Naive thymus-derived CD8-positive, alpha-beta T cell (primary cell): ENCODE results near the gene B3GNT3. TPM values are rescaled to one million over a fixed set of nuclear protein-coding genes. Genes with fewer than 3 reads are reported as not detected.

Experiments
- ATAC-seq, 2 donors: fragments of 150-1000 bp; cut with Tn5 transposase in 1 of 2; sonication (Bioruptor Pico), chemical (Tn5 transposase) in 1 of 2; 1 replicate in 1 of 2; 2 replicates in 1 of 2; pipeline ENCODE4 v1.10.0; 2021; ENCODE audit warnings: mild to moderate bottlenecking in 2 of 2, moderate library complexity in 2 of 2
- POLR2A ChIA-PET: fragments of 350-600 bp; sonication (Branson Sonifier 250); formaldehyde crosslinking; loops from one replicate; lab custom pipeline; 2021; ENCODE audit warnings: antibody characterized with exemption; lab: Charles Lee
- DNase-seq, 10 donors: peaks; one replicate each; pipeline versions ENCODE4 v3.0.0 to v3.0.0-alpha.2; 2020 to 2022
- H3K27ac Mint-ChIP-seq, 10 donors: one replicate each; pipeline ENCODE4 v1.8.0; 2020 to 2022; ENCODE audit warnings: mild to moderate bottlenecking in 10 of 10, mixed read lengths in 10 of 10, moderate library complexity in 4 of 10, inconsistent platforms in 1 of 10
- H3K27me3 Mint-ChIP-seq, 5 donors: one replicate each; pipeline ENCODE4 v1.8.0; 2021 to 2022; ENCODE audit warnings: mixed read lengths in 5 of 5
- H3K36me3 Mint-ChIP-seq, 3 donors: one replicate each; pipeline ENCODE4 v1.8.0; 2020 to 2022; ENCODE audit warnings: mixed read lengths in 3 of 3, mild to moderate bottlenecking in 2 of 3, inconsistent platforms in 1 of 3
- H3K4me1 Mint-ChIP-seq, 4 donors: one replicate each; pipeline ENCODE4 v1.8.0; 2021 to 2022; ENCODE audit warnings: mixed read lengths in 4 of 4
- H3K4me3 Mint-ChIP-seq, 10 donors: one replicate each; pipeline ENCODE4 v1.8.0; 2020 to 2022; ENCODE audit warnings: mild to moderate bottlenecking in 10 of 10, mixed read lengths in 10 of 10, moderate library complexity in 6 of 10, inconsistent platforms in 1 of 10
- H3K9me3 Mint-ChIP-seq, 9 donors: one replicate each; pipeline ENCODE4 v1.8.0; 2020 to 2022; ENCODE audit warnings: mixed read lengths in 9 of 9, mild to moderate bottlenecking in 3 of 9, inconsistent platforms in 1 of 9, moderate library complexity in 1 of 9
- polyA plus RNA-seq, 3 donors: library from polyadenylated mRNA; unstranded; fragments of 300-500 nt; fragmentation: Illumina TruSeq; gene quantifications; one replicate each; pipeline ENCODE4 v1.2.3, GENCODE V29; 2021
- total RNA-seq, 8 experiments: library from RNA in 2 of 8; stranded (reverse) in 2 of 8; gene quantifications; one replicate each; pipeline ENCODE4 v1.2.3 and lab custom pipeline; 2021 to 2026

B3GNT3 gene
- total and polyA plus RNA-seq, 5 experiments from 2014 or later: 0.13 to 0.20 TPM; not detected in 3

- Mint-ChIP-seq H3K27ac (peak overlapping the region in 7 of 10 donors; percentile 17 to 79 (median 62)), H3K4me1 (peaks cover 23 to 57% (median 46%) of the 10 kb centered on the region in 4 donors), H3K36me3 (no peaks in the 10 kb centered on the region), H3K27me3 (no peaks in the 10 kb centered on the region), H3K4me3 (peak overlapping the region in 5 of 10 donors; percentile 1 to 72 (median 22)), H3K9me3 (no peaks in the 10 kb centered on the region)
- no peak for DNase-seq
- ATAC-seq: no peak
- POLR2A ChIA-PET: interaction anchor here (0.6 to 3.9 kb wide), 4 partner anchors 40 to 276 kb away, joined by 3 to 21 read pairs (median 4); partner anchors contain the start of gene RPL18A
Measured at GRCh38 chr19:17805427-17805826, 10.5 kb downstream of the B3GNT3 start.

GRCh38 chr19:17806945-17807344, 12.0 kb downstream of the B3GNT3 start:
- Mint-ChIP-seq H3K4me1 (peaks cover 23 to 56% (median 44%) of the 10 kb centered on the region in 4 donors), H3K27me3 (no peaks in the 10 kb centered on the region), H3K9me3 (no peaks in the 10 kb centered on the region), H3K4me3 (peak overlapping the region; percentile 18 to 81 (median 60)), H3K27ac (peak overlapping the region in 1 of 10 donors; percentile 24), H3K36me3 (no peaks in the 10 kb centered on the region)
- DNase-seq (no peak), ATAC-seq (no peak)
- POLR2A ChIA-PET: interaction anchor here (0.6 to 0.8 kb wide), 3 partner anchors 32 to 87 kb away, joined by 3 to 4 read pairs (median 3); no protein-coding TSS in a partner anchor

- peak overlapping the region; percentile 25 to 94 (median 60) for H3K27ac Mint-ChIP-seq
- POLR2A ChIA-PET: interaction anchor here (1.3 kb wide), 1 partner anchor 44 kb away, joined by 3 read pairs; no protein-coding TSS in a partner anchor
Measured at GRCh38 chr19:17807731-17808316, 12.9 kb downstream of the B3GNT3 start.

DNA sequence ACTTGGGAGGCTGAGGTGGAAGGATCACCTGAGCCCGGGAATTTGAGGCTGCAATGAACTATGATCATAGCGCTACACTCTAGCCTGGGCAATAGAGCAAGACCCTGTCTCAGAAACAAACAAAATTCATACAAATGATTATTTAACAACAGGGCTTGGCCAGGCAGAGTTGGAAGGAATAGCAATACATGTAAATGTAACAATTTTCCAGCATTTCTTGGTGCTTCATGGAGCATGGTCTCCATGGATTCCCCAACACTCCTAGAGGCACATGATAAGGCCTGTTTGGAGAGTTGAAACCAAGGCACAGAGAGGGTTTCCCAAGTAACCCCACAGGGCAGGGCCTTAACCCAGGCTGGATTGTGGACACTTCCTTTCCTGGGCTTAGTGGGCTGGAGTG, 16.2 kb downstream of the B3GNT3 start:
- peaks cover 0 to under 1% (median 0%) of the 10 kb centered on the region in 3 donors for H3K36me3 Mint-ChIP-seq
- no peak overlapping the region for H3K4me3 Mint-ChIP-seq
- H3K4me1 Mint-ChIP-seq: peaks cover 2 to 25% (median 13%) of the 10 kb centered on the region in 4 donors
- peak overlapping the region in 1 of 10 donors; percentile 47 for H3K27ac Mint-ChIP-seq
- no peak for DNase-seq
- H3K27me3 Mint-ChIP-seq: no peaks in the 10 kb centered on the region
- POLR2A ChIA-PET: no interaction called here
- H3K9me3 Mint-ChIP-seq: no peaks in the 10 kb centered on the region
- no peak for ATAC-seq

More at GRCh38 chr19:17807731-17808316, 12.9 kb downstream of the B3GNT3 start:
- DNase-seq (peak in 7 of 10 donors; percentile 20 to 73 (median 32)), ATAC-seq (peak; percentile 86 to 91)
- H3K36me3 Mint-ChIP-seq: no peaks in the 10 kb centered on the region
- H3K27me3 Mint-ChIP-seq: no peaks in the 10 kb centered on the region
- H3K4me3 Mint-ChIP-seq: peak overlapping the region; percentile 73 to 95 (median 83)
- no peaks in the 10 kb centered on the region for H3K9me3 Mint-ChIP-seq
- peaks cover 18 to 50% (median 39%) of the 10 kb centered on the region in 4 donors for H3K4me1 Mint-ChIP-seq

- no peak for DNase-seq
- POLR2A ChIA-PET: no interaction called here
- Mint-ChIP-seq H3K4me3 (no peak overlapping the region), H3K27me3 (no peaks in the 10 kb centered on the region), H3K27ac (no peak overlapping the region), H3K9me3 (no peaks in the 10 kb centered on the region), H3K4me1 (peaks cover 2 to 19% (median 11%) of the 10 kb centered on the region in 4 donors), H3K36me3 (peaks cover 0 to 5% (median 4%) of the 10 kb centered on the region in 3 donors)
- no peak for ATAC-seq
Measured at GRCh38 chr19:17811681-17812080, 16.7 kb downstream of the B3GNT3 start.

- no peaks in the 10 kb centered on the region for H3K27me3 Mint-ChIP-seq
- POLR2A ChIA-PET: no interaction called here
- peaks cover 0 to 5% (median 4%) of the 10 kb centered on the region in 3 donors for H3K36me3 Mint-ChIP-seq
- peaks cover 2 to 18% (median 9%) of the 10 kb centered on the region in 4 donors for H3K4me1 Mint-ChIP-seq
- DNase-seq: no peak
- H3K4me3 Mint-ChIP-seq: no peak overlapping the region
- no peaks in the 10 kb centered on the region for H3K9me3 Mint-ChIP-seq
- no peak for ATAC-seq
- peak overlapping the region in 2 of 10 donors; percentile 5 to 32 for H3K27ac Mint-ChIP-seq
Measured at GRCh38 chr19:17812099-17812498, 17.2 kb downstream of the B3GNT3 start.

DNA sequence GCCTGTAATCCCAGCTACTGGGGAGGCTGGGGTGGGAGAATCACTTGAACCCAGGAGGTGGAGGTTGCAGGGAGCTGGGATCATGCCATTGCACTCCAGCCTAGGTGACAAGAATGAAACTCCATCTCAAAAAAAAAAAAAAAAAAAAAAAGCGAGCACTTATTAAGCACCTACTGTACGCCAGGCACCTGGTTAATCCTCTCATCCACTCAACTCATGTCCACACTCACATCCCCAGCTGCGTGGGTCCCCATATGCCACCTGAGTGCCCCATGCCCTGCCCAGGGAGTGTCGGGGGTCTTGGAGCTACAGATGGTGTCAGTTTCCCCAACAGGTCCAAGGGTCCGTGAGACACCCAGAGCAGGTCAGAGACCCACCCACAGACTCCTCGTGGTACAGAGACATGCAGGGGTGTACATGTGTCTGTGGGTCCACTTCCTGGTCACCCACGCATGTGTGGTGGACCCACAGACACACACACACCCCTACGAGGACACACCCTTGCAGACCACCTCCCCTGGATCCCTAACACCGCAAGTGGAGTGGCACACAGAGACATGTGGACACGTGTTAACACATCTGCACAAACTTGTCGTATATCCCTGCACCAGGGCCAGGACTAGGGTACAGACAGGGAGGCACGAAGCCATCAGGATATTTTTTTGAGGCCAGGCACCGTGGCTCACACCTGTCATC, 22.9 kb downstream of the B3GNT3 start:
- DNase-seq: no peak
- Mint-ChIP-seq H3K4me3 (no peak overlapping the region), H3K4me1 (peaks cover 0 to 2% (median 0%) of the 10 kb centered on the region in 4 donors), H3K36me3 (peaks cover 0 to 5% (median 4%) of the 10 kb centered on the region in 3 donors), H3K9me3 (no peaks in the 10 kb centered on the region), H3K27me3 (no peaks in the 10 kb centered on the region), H3K27ac (no peak overlapping the region)
- no peak for ATAC-seq
- POLR2A ChIA-PET: interaction anchor here (0.7 to 1.5 kb wide), 2 partner anchors 9 to 69 kb away, joined by 3 to 6 read pairs; no protein-coding TSS in a partner anchor

GRCh38 chr19:17821190-17821589, 26.3 kb downstream of the B3GNT3 start, which contains the start of gene INSL3:
TSS of gene INSL3 (minus strand) at chr19:17821519. CDS start at chr19:17821506, 13 bp downstream.
- DNase-seq: no peak

DNA sequence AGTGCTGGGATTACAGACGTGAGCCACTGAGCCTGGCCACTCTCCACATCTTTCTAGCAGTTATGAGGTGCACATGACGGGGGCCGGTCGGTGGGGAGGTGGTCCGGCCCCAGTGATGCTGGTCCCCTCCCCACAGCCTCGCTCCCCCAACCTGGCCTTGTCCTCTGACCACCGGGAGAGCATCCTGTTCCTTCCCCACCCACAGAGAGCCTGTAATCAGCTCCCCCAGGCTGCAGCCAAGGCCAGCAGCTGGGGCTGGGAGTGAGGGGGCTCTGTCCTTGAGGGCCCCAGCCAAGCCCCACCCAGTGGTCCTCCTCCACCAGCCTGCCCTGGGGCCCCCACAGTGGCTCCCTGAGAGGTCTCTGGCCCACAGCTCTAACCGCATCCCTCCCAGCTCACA, 29.4 kb downstream of the B3GNT3 start:
- Mint-ChIP-seq H3K27me3 (no peaks in the 10 kb centered on the region), H3K4me3 (no peak overlapping the region), H3K27ac (peak overlapping the region in 6 of 10 donors; percentile 53 to 82 (median 76)), H3K4me1 (peaks cover 2 to 10% (median 4%) of the 10 kb centered on the region in 4 donors), H3K36me3 (peaks cover 0 to 34% (median 3%) of the 10 kb centered on the region in 3 donors), H3K9me3 (no peaks in the 10 kb centered on the region)
- POLR2A ChIA-PET: interaction anchor here (1.1 kb wide), 1 partner anchor 22 kb away, joined by 3 read pairs; no protein-coding TSS in a partner anchor
- ATAC-seq (no peak), DNase-seq (no peak)

More at GRCh38 chr19:17821190-17821589, 26.3 kb downstream of the B3GNT3 start, which contains the start of gene INSL3:
- H3K27ac Mint-ChIP-seq: peak within 1 kb of the TSS in 1 of 10 donors; percentile 17
- POLR2A ChIA-PET: interaction anchor here (0.7 kb wide), 1 partner anchor 1632 kb away, joined by 3 read pairs; no protein-coding TSS in a partner anchor
- peaks cover 0 to 5% (median 3%) of the 10 kb centered on the region in 4 donors for H3K4me1 Mint-ChIP-seq
- no peak within 1 kb of the TSS for H3K4me3 Mint-ChIP-seq
- no peaks in the 10 kb centered on the region for H3K27me3 Mint-ChIP-seq
- ATAC-seq: no peak
- H3K9me3 Mint-ChIP-seq: no peaks in the 10 kb centered on the region
- peaks cover 0 to 19% (median 7%) of the 10 kb centered on the region in 3 donors for H3K36me3 Mint-ChIP-seq

GRCh38 chr19:17826508-17827056, 31.6 kb downstream of the B3GNT3 start:
- DNase-seq (no peak), ATAC-seq (no peak)
- Mint-ChIP-seq H3K27ac (no peak overlapping the region), H3K4me1 (peaks cover 4 to 12% (median 8%) of the 10 kb centered on the region in 4 donors), H3K36me3 (peaks cover 0 to 53% (median 11%) of the 10 kb centered on the region in 3 donors), H3K9me3 (no peaks in the 10 kb centered on the region), H3K4me3 (no peak overlapping the region), H3K27me3 (no peaks in the 10 kb centered on the region)
- POLR2A ChIA-PET: interaction anchor here (0.6 to 1.1 kb wide), 3 partner anchors 8 to 41 kb away, joined by 3 read pairs; no protein-coding TSS in a partner anchor

DNA sequence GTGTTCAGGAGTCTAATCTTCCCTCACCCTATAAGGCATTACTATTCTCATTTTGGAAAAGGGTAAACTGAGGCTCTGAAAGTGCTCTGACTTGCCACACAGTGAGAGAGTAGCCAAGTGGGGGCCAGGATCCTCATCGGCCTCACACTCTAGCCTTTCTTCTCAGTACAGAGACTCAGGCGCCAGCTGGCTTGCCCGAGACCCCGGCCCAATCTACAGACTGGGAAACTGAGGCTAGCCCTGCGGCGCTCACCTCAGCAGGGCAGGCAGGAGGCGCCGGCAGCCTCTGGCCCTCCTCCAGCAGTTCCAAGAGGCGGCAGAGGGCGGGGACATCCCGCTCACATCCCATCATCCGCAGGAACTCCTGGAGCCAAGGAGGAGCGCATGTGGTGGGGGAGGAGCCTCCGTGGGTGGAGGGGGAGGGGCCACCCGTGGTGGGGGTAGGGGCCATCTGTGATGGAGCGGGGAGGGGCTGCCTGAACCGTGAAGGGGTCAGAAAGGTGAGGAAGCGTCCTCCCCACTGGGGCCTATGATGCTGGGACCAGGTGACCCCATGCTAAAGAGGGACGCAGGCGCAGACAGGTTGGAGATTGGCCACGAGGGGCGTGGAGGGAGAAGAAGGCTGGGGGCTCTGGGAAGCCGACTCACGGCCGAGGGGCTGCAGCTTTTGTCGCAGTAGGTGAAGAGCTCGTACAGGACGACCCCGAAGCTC, 35.1 kb downstream of the B3GNT3 start:
- Mint-ChIP-seq H3K36me3 (peaks cover 0 to 78% (median 20%) of the 10 kb centered on the region in 3 donors), H3K9me3 (no peaks in the 10 kb centered on the region), H3K4me3 (no peak overlapping the region), H3K4me1 (peaks cover 3 to 13% (median 7%) of the 10 kb centered on the region in 4 donors), H3K27me3 (no peaks in the 10 kb centered on the region), H3K27ac (peak overlapping the region in 7 of 10 donors; percentile 53 to 91 (median 74))
- POLR2A ChIA-PET: interaction anchor here (2.7 kb wide), 1 partner anchor 17 kb away, joined by 10 read pairs; the partner anchor contains the start of gene JAK3
- ATAC-seq: no peak
- no peak for DNase-seq
